CD4-positive, alpha-beta T cell (primary cell): Measurements from ENCODE around the gene GPC5. TPM values are rescaled to one million over a fixed set of nuclear protein-coding genes. Genes with fewer than 3 reads are reported as not detected.

Experiments used
- ATAC-seq: fragments of 200-7000 bp; cut with Tn5 transposase; one replicate; pipeline ENCODE4 v1.10.0; 2022; ENCODE audit warnings: mild to moderate bottlenecking; ENCODE audit not compliant: poor library complexity
- CTCF ChIA-PET: fragments of 350-600 bp; sonication (Branson Sonifier 250); formaldehyde crosslinking; loops from one replicate; lab custom pipeline; 2021; ENCODE audit warnings: antibody characterized with exemption, inconsistent platforms; lab: Charles Lee
- POLR2A ChIA-PET: fragments of 350-600 bp; sonication (Branson Sonifier 250); formaldehyde crosslinking; loops from one replicate; lab custom pipeline; 2021; ENCODE audit warnings: antibody characterized with exemption, inconsistent platforms; lab: Charles Lee
- DNase-seq, 14 experiments: peaks; one replicate each; pipeline ENCODE4 v3.0.0-alpha.2; 2013 to 2020; ENCODE audit warnings: mixed read lengths in 2 of 14
- H3K27ac ChIP-seq, 2 donors: one replicate each; pipeline versions ENCODE4 v1.5.1 to v1.7.0; 2013; ENCODE audit warnings: low read length in 2 of 2, low read depth in 1 of 2, mild to moderate bottlenecking in 1 of 2
- H3K27me3 ChIP-seq, 2 experiments: 1 replicate in 1 of 2; 2 replicates in 1 of 2; pipeline versions ENCODE4 v1.6.1 to v1.7.0; 2013; ENCODE audit warnings: low read length in 2 of 2, control low read depth in 1 of 2, mild to moderate bottlenecking in 1 of 2, moderate library complexity in 1 of 2; ENCODE audit not compliant: insufficient read depth in 2 of 2, control insufficient read depth in 1 of 2
- H3K36me3 ChIP-seq: one replicate; pipeline ENCODE4 v1.6.1; 2013; ENCODE audit warnings: low read length, control low read depth; ENCODE audit not compliant: insufficient read depth
- H3K4me1 ChIP-seq: one replicate; pipeline ENCODE4 v1.6.1; 2013; ENCODE audit warnings: low read length, control low read depth; ENCODE audit not compliant: insufficient read depth
- H3K4me3 ChIP-seq: one replicate; pipeline ENCODE4 v1.5.1; 2013; ENCODE audit warnings: mild to moderate bottlenecking, low read length, moderate library complexity
- H3K9me3 ChIP-seq, 2 experiments: 1 replicate in 1 of 2; 2 replicates in 1 of 2; pipeline versions ENCODE4 v1.6.1 to v1.7.0; 2013; ENCODE audit warnings: low read length in 2 of 2, mild to moderate bottlenecking in 2 of 2, control low read depth in 1 of 2, moderate library complexity in 1 of 2; ENCODE audit not compliant: control insufficient read depth in 1 of 2, insufficient read depth in 1 of 2
- H3K27ac Mint-ChIP-seq: one replicate; pipeline ENCODE4 v1.8.0; 2020; ENCODE audit warnings: mixed read lengths
- H3K27me3 Mint-ChIP-seq: one replicate; pipeline ENCODE4 v1.8.0; 2021; ENCODE audit warnings: mixed read lengths
- H3K36me3 Mint-ChIP-seq: one replicate; pipeline ENCODE4 v1.8.0; 2021; ENCODE audit warnings: low read depth, mixed read lengths
- H3K4me1 Mint-ChIP-seq: one replicate; pipeline ENCODE4 v1.8.0; 2021; ENCODE audit warnings: low read depth, mixed read lengths
- H3K4me3 Mint-ChIP-seq: one replicate; pipeline ENCODE4 v1.8.0; 2020; ENCODE audit warnings: mild to moderate bottlenecking, mixed read lengths
- H3K9me3 Mint-ChIP-seq: one replicate; pipeline ENCODE4 v1.8.0; 2020; ENCODE audit warnings: mixed read lengths
- intact Hi-C, 2 experiments: fragments of 100-400 bp; cut with DNase I in 1 of 2; cut with micrococcal nuclease in 1 of 2; formaldehyde crosslinking; loops; one replicate each; pipeline versions ENCODE4 v1.15.1 to v1.9.0; 2023 to 2025; cut with DNase I, micrococcal nuclease
- total RNA-seq, 174 experiments: library from RNA in 2 of 174; stranded (reverse) in 2 of 174; gene quantifications; one replicate each; pipeline ENCODE4 v1.2.3 and lab custom pipeline; 2021 to 2026
- TF ChIP-seq, protein P1 (sequence below): fragments of 200-600 bp; IDR thresholded peaks from one replicate; pipeline ENCODE4 v1.8.0; 2022; ENCODE audit warnings: antibody characterized with exemption, mild to moderate bottlenecking

Gene GPC5
- total RNA-seq, 2 experiments from 2014 or later, result not detected

DNA sequence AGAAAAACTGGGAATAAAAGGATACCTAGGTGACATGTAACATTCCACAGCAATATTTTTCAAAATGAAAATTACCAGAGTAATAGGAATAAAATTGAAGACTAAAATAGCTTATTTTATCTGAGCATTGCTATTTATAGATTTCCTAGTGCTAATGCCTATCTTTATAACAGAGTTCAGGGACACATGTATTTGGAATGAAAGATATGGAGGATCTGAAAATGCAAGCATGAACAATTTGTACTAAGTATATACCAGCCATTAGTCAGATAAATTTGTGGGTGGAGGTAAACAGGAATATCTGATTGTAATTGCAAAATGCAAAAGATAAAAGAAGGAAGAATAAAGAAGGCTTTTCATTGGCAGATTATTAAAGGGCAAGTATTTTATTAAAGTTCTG lies 345.9 kb downstream of the GPC5 start:
- no peaks in the 10 kb centered on the region for H3K27me3 ChIP-seq
- TF ChIP-seq, protein P1, sequence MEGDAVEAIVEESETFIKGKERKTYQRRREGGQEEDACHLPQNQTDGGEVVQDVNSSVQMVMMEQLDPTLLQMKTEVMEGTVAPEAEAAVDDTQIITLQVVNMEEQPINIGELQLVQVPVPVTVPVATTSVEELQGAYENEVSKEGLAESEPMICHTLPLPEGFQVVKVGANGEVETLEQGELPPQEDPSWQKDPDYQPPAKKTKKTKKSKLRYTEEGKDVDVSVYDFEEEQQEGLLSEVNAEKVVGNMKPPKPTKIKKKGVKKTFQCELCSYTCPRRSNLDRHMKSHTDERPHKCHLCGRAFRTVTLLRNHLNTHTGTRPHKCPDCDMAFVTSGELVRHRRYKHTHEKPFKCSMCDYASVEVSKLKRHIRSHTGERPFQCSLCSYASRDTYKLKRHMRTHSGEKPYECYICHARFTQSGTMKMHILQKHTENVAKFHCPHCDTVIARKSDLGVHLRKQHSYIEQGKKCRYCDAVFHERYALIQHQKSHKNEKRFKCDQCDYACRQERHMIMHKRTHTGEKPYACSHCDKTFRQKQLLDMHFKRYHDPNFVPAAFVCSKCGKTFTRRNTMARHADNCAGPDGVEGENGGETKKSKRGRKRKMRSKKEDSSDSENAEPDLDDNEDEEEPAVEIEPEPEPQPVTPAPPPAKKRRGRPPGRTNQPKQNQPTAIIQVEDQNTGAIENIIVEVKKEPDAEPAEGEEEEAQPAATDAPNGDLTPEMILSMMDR, result no peak
- ATAC-seq, result no peak
- ChIA-PET CTCF (no interaction called here), POLR2A (no interaction called here)
- Mint-ChIP-seq H3K4me1 (no peaks in the 10 kb centered on the region), H3K4me3 (no peak overlapping the region), H3K9me3 (peaks cover 2% of the 10 kb centered on the region), H3K27ac (no peak overlapping the region), H3K27me3 (peaks cover 6% of the 10 kb centered on the region), H3K36me3 (no peaks in the 10 kb centered on the region)
- no peak for DNase-seq
- no peak overlapping the region for H3K27ac ChIP-seq
- H3K4me3 ChIP-seq, result no peak overlapping the region
- no peaks in the 10 kb centered on the region for H3K4me1 ChIP-seq
- H3K9me3 ChIP-seq, result no peaks in the 10 kb centered on the region
- intact Hi-C loops, result no loop called here
- no peaks in the 10 kb centered on the region for H3K36me3 ChIP-seq

GRCh38 chr13:91745967-91746366 lies 347.5 kb downstream of the GPC5 start:
- Histone ChIP-seq H3K9me3 (peaks cover 0 to 4% of the 10 kb centered on the region in 2 experiments), H3K27ac (no peak overlapping the region), H3K27me3 (no peaks in the 10 kb centered on the region), H3K36me3 (no peaks in the 10 kb centered on the region), H3K4me1 (no peaks in the 10 kb centered on the region), H3K4me3 (no peak overlapping the region)
- ChIA-PET POLR2A (no interaction called here), CTCF (no interaction called here)
- Mint-ChIP-seq H3K27ac (no peak overlapping the region), H3K4me1 (no peaks in the 10 kb centered on the region), H3K9me3 (no peaks in the 10 kb centered on the region), H3K27me3 (no peaks in the 10 kb centered on the region), H3K36me3 (no peaks in the 10 kb centered on the region), H3K4me3 (no peak overlapping the region)
- intact Hi-C loops, result no loop called here
- ATAC-seq, result no peak
- TF ChIP-seq, protein P1, result no peak
- DNase-seq, result no peak

DNA sequence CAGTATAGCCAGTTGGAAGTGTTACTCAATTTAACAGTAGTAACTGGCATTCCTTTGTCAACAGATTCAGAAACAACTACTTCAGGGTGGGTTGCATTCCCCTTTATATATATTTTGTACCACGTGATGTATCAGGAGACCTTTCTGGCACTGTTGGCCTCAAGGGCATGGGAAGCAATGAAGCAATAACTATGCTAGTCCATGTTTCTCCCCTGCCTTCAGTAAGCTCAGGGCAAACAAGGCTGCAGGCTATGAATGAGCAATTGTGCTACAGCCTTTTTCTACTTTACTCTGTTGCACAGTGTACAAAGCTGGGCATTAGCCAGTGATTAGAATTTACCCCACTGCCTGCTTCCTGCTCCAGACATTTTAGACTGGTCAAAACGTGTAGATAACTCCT lies 348.8 kb downstream of the GPC5 start:
- ATAC-seq (no peak), DNase-seq (no peak)
- no peaks in the 10 kb centered on the region for H3K27me3 Mint-ChIP-seq
- ChIA-PET CTCF (no interaction called here), POLR2A (no interaction called here)
- no peaks in the 10 kb centered on the region for H3K4me1 Mint-ChIP-seq
- H3K27ac Mint-ChIP-seq, result no peak overlapping the region
- intact Hi-C loops, result no loop called here
- Histone ChIP-seq H3K4me3 (no peak overlapping the region), H3K4me1 (no peaks in the 10 kb centered on the region), H3K27ac (no peak overlapping the region), H3K36me3 (no peaks in the 10 kb centered on the region), H3K9me3 (peaks cover 0 to 4% of the 10 kb centered on the region in 2 experiments), H3K27me3 (no peaks in the 10 kb centered on the region)
- no peak overlapping the region for H3K4me3 Mint-ChIP-seq
- TF ChIP-seq, protein P1, result no peak
- H3K36me3 Mint-ChIP-seq, result no peaks in the 10 kb centered on the region
- no peaks in the 10 kb centered on the region for H3K9me3 Mint-ChIP-seq
